ENCODE data around the gene FAM168B. TPM values are rescaled to one million over a fixed set of nuclear protein-coding genes. Genes with fewer than 3 reads are reported as not detected.

The FAM168B gene
- total RNA-seq, 1 experiment from 2014 or later = 81.4 TPM

- Histone ChIP-seq H3K9me3 (ENCODE audit: control insufficient read depth, low read depth, low read length) (no peaks in the 10 kb centered on the region), H2BK15ac (ENCODE audit: low read depth, low read length) (no peak overlapping the region), H3K9ac (ENCODE audit: extremely low read depth, insufficient read length, low read length) (no peak overlapping the region), H2BK20ac (ENCODE audit: low read depth, low read length, poor library complexity, severe bottlenecking) (no peak overlapping the region), H4K8ac (replicated peaks; ENCODE audit: insufficient read length, low read depth, low read length) (no peak overlapping the region), H3K4me1 (ENCODE audit: insufficient read depth, low read length) (no peaks in the 10 kb centered on the region), H2BK120ac (ENCODE audit: low read depth, low read length, poor library complexity, severe bottlenecking) (no peak overlapping the region), H3K23me2 (ENCODE audit: insufficient read length, low read depth, low read length, poor library complexity, severe bottlenecking) (peaks cover 8% of the 10 kb centered on the region), H2AK5ac (ENCODE audit: insufficient read length, low read length) (no peak overlapping the region), H4K91ac (ENCODE audit: insufficient read length, low read depth, low read length) (no peak overlapping the region), H3K27ac (ENCODE audit: insufficient read length, low read depth, low read length) (no peak overlapping the region), H2BK12ac (ENCODE audit: insufficient read length, low read depth, low read length) (no peak overlapping the region), H3K23ac (ENCODE audit: insufficient read length, low read depth, low read length) (no peak overlapping the region), H4K20me1 (ENCODE audit: control insufficient read depth, insufficient read depth, insufficient read length) (no peaks in the 10 kb centered on the region), H4K5ac (ENCODE audit: insufficient read length, low read depth, low read length) (no peak overlapping the region), H3K18ac (ENCODE audit: insufficient read length, low read depth, low read length) (no peak overlapping the region), H3K56ac (ENCODE audit: insufficient read length, low read depth, low read length) (no peak overlapping the region), H3K79me2 (ENCODE audit: insufficient read depth, low read length) (no peaks in the 10 kb centered on the region), H3K4me2 (ENCODE audit: insufficient read depth, insufficient read length, low read length) (no peak overlapping the region), H2BK5ac (ENCODE audit: insufficient read length, low read length) (no peak overlapping the region), H3K14ac (ENCODE audit: insufficient read depth, low read length) (no peak overlapping the region), H3K27me3 (ENCODE audit: insufficient read depth, low read length) (peaks cover 10% of the 10 kb centered on the region; the same call in 1 of the 2 replicates), H3K79me1 (ENCODE audit: insufficient read depth, low read depth, low read length, poor library complexity, severe bottlenecking) (no peaks in the 10 kb centered on the region), H3K4ac (ENCODE audit: low read depth, low read length) (no peak overlapping the region), H3T11ph (ENCODE audit: low read length) (no peak overlapping the region), H2AFZ (ENCODE audit: low read length) (no peak overlapping the region)
- Mint-ChIP-seq H3K36me3 (ENCODE audit: insufficient read depth in 1 of 3, low read depth in 3 of 3) (peaks cover 0 to 4% (median 0%) of the 10 kb centered on the region in 3 experiments; a peak in 3 of 7 replicates), H3K27me3 (ENCODE audit: low read depth) (peaks cover 41% of the 10 kb centered on the region), H3K9me3 (no peaks in the 10 kb centered on the region; a peak in 1 of 5 replicates), H3K4me3 (no peak overlapping the region), H3K4me1 (peaks cover 11 to 12% of the 10 kb centered on the region in 2 experiments), H3K27ac (no peak overlapping the region)
- TF ChIP-seq CTCF (conservative IDR thresholded peaks at IDR 0.05) = no peak
- DNase-seq = no peak
- WGBS (ENCODE audit: extremely low coverage, insufficient read length, low lambda C conversion rate) = no CpG with 5 or more reads among the region's 11 CpGs
These were observed 56.4 kb downstream of the FAM168B start for GRCh38 chr2:131036696-131037397.

Measured in H9 (cell line).